ENCODE results near the gene GTF2A1.
"Not testable (repeated sequence)": the region's sequence is repeated elsewhere in the genome, so short reads cannot be mapped to it uniquely, and the experiment has no call there.

Gene GTF2A1

GRCh38 chr14:81236138-81236537 lies 15.4 kb upstream of the GTF2A1 start:
- Histone ChIP-seq H3K27ac (no peak overlapping the region), H3K9me3 (ENCODE audit: low read depth, low read length) (no peaks in the 10 kb centered on the region), H3K36me3 (ENCODE audit: insufficient read depth, low read length) (no peaks in the 10 kb centered on the region), H3K9ac (ENCODE audit: insufficient read length) (no peak overlapping the region), H3K4me3 (no peak overlapping the region)
- TF ChIP-seq POLR2AphosphoS5 (IDR thresholded peaks at IDR 0.05; ENCODE audit: borderline replicate concordance, low read depth, low read length) (no peak), EZH2 (IDR thresholded peaks at IDR 0.05) (no peak), FOXP2 (optimal IDR thresholded peaks at IDR 0.05; ENCODE audit: control extremely low read depth, extremely low read length, insufficient read depth) (no peak)
- no peak for DNase-seq (ENCODE audit: low read depth, low spot score)

DNA sequence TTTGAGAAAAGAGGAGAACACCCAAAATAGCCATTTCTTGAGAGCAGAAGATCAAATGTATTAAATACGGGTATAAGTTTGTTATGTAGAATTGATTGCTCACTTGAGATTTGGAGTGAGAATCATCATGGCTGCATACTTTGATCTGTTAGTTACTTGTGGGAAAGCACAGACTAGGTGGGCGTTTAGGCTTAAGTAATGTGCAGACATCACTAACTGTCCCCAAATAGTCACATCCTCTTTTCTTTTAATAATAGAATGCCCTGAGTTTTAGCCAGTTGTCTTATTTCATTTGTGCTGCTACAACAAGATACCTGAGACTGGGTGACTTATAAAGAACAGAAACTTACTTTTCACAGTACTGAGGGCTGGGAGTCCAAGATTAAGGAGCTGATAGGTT lies 14.3 kb upstream of the GTF2A1 start:
- H3K27ac ChIP-seq = no peak overlapping the region
- no peak overlapping the region for H3K4me3 ChIP-seq
- TF ChIP-seq POLR2AphosphoS5 (IDR thresholded peaks at IDR 0.05; ENCODE audit: borderline replicate concordance, low read depth, low read length) (no peak), FOXP2 (optimal IDR thresholded peaks at IDR 0.05; ENCODE audit: control extremely low read depth, extremely low read length, insufficient read depth) (no peak), EZH2 (IDR thresholded peaks at IDR 0.05) (no peak)
- DNase-seq (ENCODE audit: low read depth, low spot score) = no peak
- no peak overlapping the region for H3K9ac ChIP-seq (ENCODE audit: insufficient read length)
- H3K36me3 ChIP-seq (ENCODE audit: insufficient read depth, low read length) = no peaks in the 10 kb centered on the region
- H3K9me3 ChIP-seq (ENCODE audit: low read depth, low read length) = no peaks in the 10 kb centered on the region

- H3K36me3 ChIP-seq (ENCODE audit: insufficient read depth, low read length) = no peaks in the 10 kb centered on the region
- no peaks in the 10 kb centered on the region for H3K9me3 ChIP-seq (ENCODE audit: low read depth, low read length)
- H3K9ac ChIP-seq (ENCODE audit: insufficient read length) = no peak overlapping the region
- TF ChIP-seq EZH2 (IDR thresholded peaks at IDR 0.05) = no peak
- TF ChIP-seq POLR2AphosphoS5 (IDR thresholded peaks at IDR 0.05; ENCODE audit: borderline replicate concordance, low read depth, low read length) = no peak
- no peak for TF ChIP-seq FOXP2 (optimal IDR thresholded peaks at IDR 0.05; ENCODE audit: control extremely low read depth, extremely low read length, insufficient read depth)
- H3K4me3 ChIP-seq = 0 out of 2 replicates have a peak overlapping the region, but pooled peaks have one; percentile 7
- DNase-seq (ENCODE audit: low read depth, low spot score) = no peak
- H3K27ac ChIP-seq = no peak overlapping the region
Observed at GRCh38 chr14:81234278-81234677, 13.5 kb upstream of the GTF2A1 start.

GRCh38 chr14:81233615-81234014 lies 12.9 kb upstream of the GTF2A1 start:
- Histone ChIP-seq H3K4me3 (no peak overlapping the region), H3K9me3 (ENCODE audit: low read depth, low read length) (no peaks in the 10 kb centered on the region), H3K9ac (ENCODE audit: insufficient read length) (no peak overlapping the region), H3K27ac (no peak overlapping the region), H3K36me3 (ENCODE audit: insufficient read depth, low read length) (no peaks in the 10 kb centered on the region)
- no peak for TF ChIP-seq POLR2AphosphoS5 (IDR thresholded peaks at IDR 0.05; ENCODE audit: borderline replicate concordance, low read depth, low read length)
- no peak for TF ChIP-seq EZH2 (IDR thresholded peaks at IDR 0.05)
- TF ChIP-seq FOXP2 (optimal IDR thresholded peaks at IDR 0.05; ENCODE audit: control extremely low read depth, extremely low read length, insufficient read depth) = no peak
- DNase-seq (ENCODE audit: low read depth, low spot score) = no peak

GRCh38 chr14:81231540-81231939 lies 10.8 kb upstream of the GTF2A1 start:
- Histone ChIP-seq H3K9ac (ENCODE audit: insufficient read length) (no peak overlapping the region), H3K4me3 (no peak overlapping the region), H3K27ac (no peak overlapping the region), H3K9me3 (ENCODE audit: low read depth, low read length) (no peaks in the 10 kb centered on the region), H3K36me3 (ENCODE audit: insufficient read depth, low read length) (no peaks in the 10 kb centered on the region)
- no peak for DNase-seq (ENCODE audit: low read depth, low spot score)
- TF ChIP-seq FOXP2 (optimal IDR thresholded peaks at IDR 0.05; ENCODE audit: control extremely low read depth, extremely low read length, insufficient read depth) = no peak
- no peak for TF ChIP-seq POLR2AphosphoS5 (IDR thresholded peaks at IDR 0.05; ENCODE audit: borderline replicate concordance, low read depth, low read length)
- TF ChIP-seq EZH2 (IDR thresholded peaks at IDR 0.05) = no peak

DNA sequence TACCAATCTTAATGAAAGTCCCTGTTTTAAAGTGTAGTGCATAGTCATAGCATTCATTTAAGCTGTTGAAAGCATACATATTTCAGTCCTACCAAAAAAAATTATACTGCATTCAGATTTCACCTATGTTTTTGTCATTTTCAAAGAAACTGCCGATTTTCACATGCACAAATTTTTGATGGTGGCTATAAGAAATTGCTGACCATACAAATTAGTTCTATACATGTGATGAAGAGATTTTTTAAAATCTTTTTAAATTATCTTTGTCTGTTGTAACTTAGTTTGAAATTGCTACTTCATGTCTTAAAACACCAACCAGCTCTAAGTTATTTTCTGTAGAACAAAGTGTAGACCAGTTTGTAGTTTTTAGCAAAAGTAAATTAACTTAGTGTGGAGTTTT lies 3.5 kb upstream of the GTF2A1 start:
- no peak overlapping the region for H3K9ac ChIP-seq (ENCODE audit: insufficient read length)
- TF ChIP-seq EZH2 (IDR thresholded peaks at IDR 0.05) (no peak), FOXP2 (optimal IDR thresholded peaks at IDR 0.05; ENCODE audit: control extremely low read depth, extremely low read length, insufficient read depth) (no peak)
- no peak for DNase-seq (ENCODE audit: low read depth, low spot score)
- H3K4me3 ChIP-seq = no peak overlapping the region
- H3K27ac ChIP-seq = no peak overlapping the region
- H3K36me3 ChIP-seq (ENCODE audit: insufficient read depth, low read length) = peaks cover 8% of the 10 kb centered on the region; the same call in 1 of the 2 replicates
- no peaks in the 10 kb centered on the region for H3K9me3 ChIP-seq (ENCODE audit: low read depth, low read length)

DNA sequence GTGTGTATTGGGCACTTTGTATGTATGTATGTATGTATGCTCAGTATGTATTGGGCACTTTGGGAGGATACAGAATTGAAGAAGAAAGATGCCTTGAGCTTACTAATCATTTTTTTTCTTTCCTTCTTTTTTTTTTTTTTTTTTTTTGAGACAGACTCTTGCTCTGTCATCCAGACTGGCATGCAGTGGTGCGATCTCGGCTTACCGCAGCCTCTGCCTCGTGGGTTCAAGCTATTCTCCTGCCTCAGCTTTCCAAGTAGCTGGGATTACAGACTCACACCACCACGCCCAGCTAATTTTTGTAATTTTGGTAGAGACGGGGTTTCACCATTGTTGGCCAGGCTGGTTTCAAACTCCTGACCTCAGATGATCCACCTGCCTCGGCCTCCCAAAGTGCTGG lies 3.0 kb upstream of the GTF2A1 start:
- H3K27ac ChIP-seq; DNase-seq (ENCODE audit: low read depth, low spot score); H3K4me3 ChIP-seq; H3K9me3 ChIP-seq (ENCODE audit: low read depth, low read length); H3K36me3 ChIP-seq (ENCODE audit: insufficient read depth, low read length); H3K9ac ChIP-seq (ENCODE audit: insufficient read length): not testable (repeated sequence)

- Histone ChIP-seq H3K36me3 (ENCODE audit: insufficient read depth, low read length) (peaks cover 8% of the 10 kb centered on the region; the same call in 1 of the 2 replicates), H3K9me3 (ENCODE audit: low read depth, low read length) (no peaks in the 10 kb centered on the region), H3K27ac (no peak overlapping the region), H3K9ac (ENCODE audit: insufficient read length) (no peak overlapping the region), H3K4me3 (no peak overlapping the region)
- DNase-seq (ENCODE audit: low read depth, low spot score) = no peak
- no peak for TF ChIP-seq FOXP2 (optimal IDR thresholded peaks at IDR 0.05; ENCODE audit: control extremely low read depth, extremely low read length, insufficient read depth)
- TF ChIP-seq POLR2AphosphoS5 (IDR thresholded peaks at IDR 0.05; ENCODE audit: borderline replicate concordance, low read depth, low read length) = no peak
- no peak for TF ChIP-seq EZH2 (IDR thresholded peaks at IDR 0.05)
Observed at GRCh38 chr14:81222691-81223090, 1.9 kb upstream of the GTF2A1 start.

DNA sequence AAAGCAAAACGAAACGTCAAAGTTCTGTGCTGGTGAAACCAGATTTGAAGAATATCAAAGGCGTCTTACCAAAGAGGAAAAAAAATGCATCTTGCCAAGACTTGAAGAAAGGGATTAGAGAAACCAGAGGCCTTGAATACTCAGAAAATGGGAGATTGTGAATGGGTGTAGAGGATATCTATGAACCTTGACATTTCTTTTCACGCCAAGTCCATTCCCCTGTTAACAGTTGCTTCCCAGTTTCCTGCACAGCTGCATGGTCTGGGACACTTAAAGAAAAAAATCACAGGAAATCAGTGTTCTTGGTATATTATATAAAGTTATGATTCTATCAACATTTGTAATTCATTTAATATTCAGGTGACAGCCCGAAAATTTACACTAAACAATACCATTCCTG lies 1.4 kb upstream of the GTF2A1 start:
- peak overlapping the region; percentile 87 for H3K4me3 ChIP-seq
- no peak overlapping the region for H3K9ac ChIP-seq (ENCODE audit: insufficient read length)
- H3K9me3 ChIP-seq (ENCODE audit: low read depth, low read length) = no peaks in the 10 kb centered on the region
- peak overlapping the region; percentile 100 for H3K27ac ChIP-seq
- DNase-seq (ENCODE audit: low read depth, low spot score) = no peak
- H3K36me3 ChIP-seq (ENCODE audit: insufficient read depth, low read length) = peaks cover 8% of the 10 kb centered on the region; the same call in 1 of the 2 replicates
- TF ChIP-seq FOXP2 (optimal IDR thresholded peaks at IDR 0.05; ENCODE audit: control extremely low read depth, extremely low read length, insufficient read depth) = no peak
- no peak for TF ChIP-seq POLR2AphosphoS5 (IDR thresholded peaks at IDR 0.05; ENCODE audit: borderline replicate concordance, low read depth, low read length)
- no peak for TF ChIP-seq EZH2 (IDR thresholded peaks at IDR 0.05)
